Measurements from ENCODE around the gene CDC37. TPM values are rescaled to one million over a fixed set of nuclear protein-coding genes. Genes with fewer than 3 reads are reported as not detected.

The CDC37 gene
- 146 TPM for total RNA-seq
- long read RNA-seq, transcript CDC37-201 (8 exons, 1,608 nt): major isoform, 271 of 360 reads
- long read RNA-seq, transcript CDC37-209 (7 exons, 1,377 nt): minor isoform, 36 of 360 reads
- long read RNA-seq, partial matches to known transcripts: 19 of 360 reads
- long read RNA-seq, other reads (novel, unspliced or antisense): 34 of 360 reads

- intact Hi-C loops (cut with DNase I): loop anchor here (2.0 to 5.0 kb wide), 2 partner anchors 19 to 164 kb away; partner anchors contain the start of genes CDKN2D and KRI1
- ATAC-seq (ENCODE audit: poor library complexity) (peak; percentile 94), DNase-seq (peak; percentile 99)
These were observed at the start of gene CDC37 for GRCh38 chr19:10403137-10404021. CDC37 (minus strand) TSS chr19:10403542; CDS start chr19:10403479, 63 bp downstream.

- DNase-seq: no peak
- peak; percentile 16 for ATAC-seq (ENCODE audit: poor library complexity)
- intact Hi-C loops (cut with DNase I): no loop called here
These were observed 47.7 kb upstream of the CDC37 start for GRCh38 chr19:10450853-10451609.

- intact Hi-C loops (cut with DNase I): no loop called here
- ATAC-seq (ENCODE audit: poor library complexity) (no peak), DNase-seq (no peak)
These were observed 47.0 kb upstream of the CDC37 start for GRCh38 chr19:10450191-10450852.

- intact Hi-C loops (cut with DNase I): no loop called here
- DNase-seq: no peak
- ATAC-seq (ENCODE audit: poor library complexity): no peak
These were observed 45.7 kb upstream of the CDC37 start for GRCh38 chr19:10449037-10449436.

GRCh38 chr19:10442698-10443097 lies 39.4 kb upstream of the CDC37 start:
- intact Hi-C loops (cut with DNase I): no loop called here
- DNase-seq (no peak), ATAC-seq (ENCODE audit: poor library complexity) (no peak)

- ATAC-seq (ENCODE audit: poor library complexity): no peak
These were observed 36.2 kb upstream of the CDC37 start for GRCh38 chr19:10439588-10439987.

GRCh38 chr19:10433131-10433536 lies 29.8 kb upstream of the CDC37 start:
- ATAC-seq (ENCODE audit: poor library complexity): peak; percentile 18
- DNase-seq: no peak
- intact Hi-C loops (cut with DNase I): no loop called here

More at GRCh38 chr19:10439588-10439987, 36.2 kb upstream of the CDC37 start:
- intact Hi-C loops (cut with DNase I): no loop called here
- DNase-seq: no peak

GRCh38 chr19:10432736-10433130 lies 29.4 kb upstream of the CDC37 start:
- ATAC-seq (ENCODE audit: poor library complexity) (peak; percentile 56), DNase-seq (peak; percentile 55)
- intact Hi-C loops (cut with DNase I): no loop called here

- DNase-seq: peak; percentile 87
- intact Hi-C loops (cut with DNase I): no loop called here
- ATAC-seq (ENCODE audit: poor library complexity): peak; percentile 79
These were observed 28.8 kb upstream of the CDC37 start for GRCh38 chr19:10431943-10432735.

- ATAC-seq (ENCODE audit: poor library complexity) (peak; percentile 0), DNase-seq (peak; percentile 56)
- intact Hi-C loops (cut with DNase I): no loop called here
These were observed 28.1 kb upstream of the CDC37 start for GRCh38 chr19:10431254-10431942.

GRCh38 chr19:10430505-10431253 lies 27.3 kb upstream of the CDC37 start:
- DNase-seq (peak; percentile 83), ATAC-seq (ENCODE audit: poor library complexity) (peak; percentile 64)
- intact Hi-C loops (cut with DNase I): no loop called here

- intact Hi-C loops (cut with DNase I): no loop called here
- DNase-seq: no peak
- no peak for ATAC-seq (ENCODE audit: poor library complexity)
These were observed 25.6 kb upstream of the CDC37 start for GRCh38 chr19:10428996-10429381.

- intact Hi-C loops (cut with DNase I): no loop called here
- DNase-seq (no peak), ATAC-seq (ENCODE audit: poor library complexity) (no peak)
These were observed 23.8 kb upstream of the CDC37 start for GRCh38 chr19:10427169-10427568.

GRCh38 chr19:10424011-10424637 lies 20.8 kb upstream of the CDC37 start:
- peak; percentile 90 for DNase-seq
- peak; percentile 95 for ATAC-seq (ENCODE audit: poor library complexity)
- intact Hi-C loops (cut with DNase I): no loop called here

- intact Hi-C loops (cut with DNase I): loop anchor here (2.0 kb wide), 1 partner anchor 18 kb away; no protein-coding TSS in a partner anchor
- DNase-seq (no peak), ATAC-seq (ENCODE audit: poor library complexity) (no peak)
These were observed 19.5 kb upstream of the CDC37 start for GRCh38 chr19:10422846-10423245.

GRCh38 chr19:10422046-10422461 lies 18.7 kb upstream of the CDC37 start:
- DNase-seq (no peak), ATAC-seq (ENCODE audit: poor library complexity) (no peak)
- intact Hi-C loops (cut with DNase I): loop anchor here (2.0 kb wide), 1 partner anchor 17 kb away; no protein-coding TSS in a partner anchor
